H9 (cell line): ENCODE data around the gene IQGAP2. TPM values are rescaled to one million over a fixed set of nuclear protein-coding genes. Genes with fewer than 3 reads are reported as not detected.

Experiments
- DNase-seq: peaks from one replicate; pipeline ENCODE4 v3.0.0-alpha.2; 2017
- H2AFZ ChIP-seq: one replicate; pipeline ENCODE4 v1.6.1; 2013; ENCODE audit warnings: mild to moderate bottlenecking, low read length, control low read depth, moderate library complexity
- H2AK5ac ChIP-seq: 2 replicates; pipeline ENCODE4 v1.6.1; 2013; ENCODE audit warnings: low read length, control low read depth, mixed read lengths; ENCODE audit not compliant: insufficient read length
- H2BK120ac ChIP-seq: one replicate; pipeline ENCODE4 v1.6.1; 2013; ENCODE audit warnings: low read depth, mild to moderate bottlenecking, low read length, control low read depth, inconsistent platforms; ENCODE audit not compliant: poor library complexity, severe bottlenecking
- H2BK12ac ChIP-seq: 2 replicates; pipeline ENCODE4 v1.6.1; 2013; ENCODE audit warnings: low read length, control low read depth, mixed read lengths, low read depth; ENCODE audit not compliant: insufficient read length
- H2BK15ac ChIP-seq: 2 replicates; pipeline ENCODE4 v1.6.1; 2013; ENCODE audit warnings: low read depth, low read length, control low read depth
- H2BK20ac ChIP-seq: one replicate; pipeline ENCODE4 v1.6.1; 2013; ENCODE audit warnings: low read depth, mild to moderate bottlenecking, low read length, control low read depth, inconsistent platforms; ENCODE audit not compliant: poor library complexity, severe bottlenecking
- H2BK5ac ChIP-seq: 2 replicates; pipeline ENCODE4 v1.6.1; 2013; ENCODE audit warnings: low read length, control low read depth, mixed read lengths; ENCODE audit not compliant: insufficient read length
- H3K14ac ChIP-seq: 2 replicates; pipeline ENCODE4 v1.6.1; 2013; ENCODE audit warnings: low read length, control low read depth; ENCODE audit not compliant: insufficient read depth
- H3K18ac ChIP-seq: 2 replicates; pipeline ENCODE4 v1.6.1; 2013; ENCODE audit warnings: low read depth, mild to moderate bottlenecking, mixed read lengths, low read length, control low read depth; ENCODE audit not compliant: insufficient read length
- H3K23ac ChIP-seq: 2 replicates; pipeline ENCODE4 v1.6.1; 2013; ENCODE audit warnings: low read length, control low read depth, mixed read lengths, low read depth; ENCODE audit not compliant: insufficient read length
- H3K23me2 ChIP-seq: 2 replicates; pipeline ENCODE4 v1.6.1; 2013; ENCODE audit warnings: low read depth, mild to moderate bottlenecking, mixed read lengths, low read length, control low read depth; ENCODE audit not compliant: insufficient read length, poor library complexity, severe bottlenecking
- H3K27ac ChIP-seq: 2 replicates; pipeline ENCODE4 v1.5.1; 2013; ENCODE audit warnings: low read length, control low read depth, mixed read lengths, low read depth; ENCODE audit not compliant: insufficient read length
- H3K27me3 ChIP-seq: 2 replicates; pipeline ENCODE4 v1.6.1; 2013; ENCODE audit warnings: low read length, control low read depth, inconsistent platforms; ENCODE audit not compliant: insufficient read depth
- H3K4ac ChIP-seq: 2 replicates; pipeline ENCODE4 v1.6.1; 2013; ENCODE audit warnings: low read depth, mild to moderate bottlenecking, control low read depth, inconsistent platforms, low read length, moderate library complexity
- H3K4me1 ChIP-seq: 2 replicates; pipeline ENCODE4 v1.6.1; 2013; ENCODE audit warnings: low read length, control low read depth, inconsistent platforms; ENCODE audit not compliant: insufficient read depth
- H3K4me2 ChIP-seq: 2 replicates; pipeline ENCODE4 v1.6.1; 2013; ENCODE audit warnings: low read length, control low read depth, mixed read lengths; ENCODE audit not compliant: insufficient read length, insufficient read depth
- H3K56ac ChIP-seq: 2 replicates; pipeline ENCODE4 v1.6.1; 2013; ENCODE audit warnings: low read depth, mild to moderate bottlenecking, mixed read lengths, low read length, control low read depth; ENCODE audit not compliant: insufficient read length
- H3K79me1 ChIP-seq: 2 replicates; pipeline ENCODE4 v1.6.1; 2013; ENCODE audit warnings: low read depth, mild to moderate bottlenecking, moderate library complexity, low read length, control low read depth, inconsistent platforms; ENCODE audit not compliant: insufficient read depth, poor library complexity, severe bottlenecking
- H3K79me2 ChIP-seq: 2 replicates; pipeline ENCODE4 v1.6.1; 2013; ENCODE audit warnings: low read length, control low read depth, inconsistent platforms; ENCODE audit not compliant: insufficient read depth
- H3K9ac ChIP-seq: 2 replicates; pipeline ENCODE4 v1.6.1; 2013; ENCODE audit warnings: low read length, control low read depth, mixed read lengths; ENCODE audit not compliant: insufficient read length; ENCODE audit errors: extremely low read depth
- H3K9me3 ChIP-seq: one replicate; pipeline ENCODE4 v1.6.1; 2013; ENCODE audit warnings: low read depth, low read length, inconsistent platforms; ENCODE audit not compliant: control insufficient read depth
- H3T11ph ChIP-seq: one replicate; pipeline ENCODE4 v1.6.1; 2013; ENCODE audit warnings: mild to moderate bottlenecking, low read length, control low read depth, inconsistent platforms
- H4K20me1 ChIP-seq: one replicate; pipeline ENCODE4 v1.6.1; 2013; ENCODE audit not compliant: control insufficient read depth, insufficient read length, insufficient read depth
- H4K5ac ChIP-seq: 2 replicates; pipeline ENCODE4 v1.6.1; 2013; ENCODE audit warnings: low read depth, mild to moderate bottlenecking, mixed read lengths, low read length, control low read depth; ENCODE audit not compliant: insufficient read length
- H4K8ac ChIP-seq: replicated peaks from 2 replicates; pipeline ENCODE4 v1.6.1; 2013; ENCODE audit warnings: low read length, control low read depth, mixed read lengths, low read depth; ENCODE audit not compliant: insufficient read length
- H4K91ac ChIP-seq: 2 replicates; pipeline ENCODE4 v1.6.1; 2013; ENCODE audit warnings: low read depth, mild to moderate bottlenecking, moderate library complexity, mixed read lengths, low read length, control low read depth; ENCODE audit not compliant: insufficient read length
- H3K27ac Mint-ChIP-seq, 3 experiments: 2 replicates in 2 of 3; 3 replicates in 1 of 3; pipeline ENCODE4 v1.8.0; 2020 to 2021; ENCODE audit warnings: mixed read lengths in 3 of 3, mild to moderate bottlenecking in 1 of 3, moderate library complexity in 1 of 3
- H3K27me3 Mint-ChIP-seq: 2 replicates; pipeline ENCODE4 v1.8.0; 2021; ENCODE audit warnings: low read depth, mild to moderate bottlenecking, moderate library complexity, mixed read lengths
- H3K36me3 Mint-ChIP-seq, 3 experiments: 2 replicates in 2 of 3; 3 replicates in 1 of 3; pipeline ENCODE4 v1.8.0; 2020 to 2021; ENCODE audit warnings: low read depth in 3 of 3, mixed read lengths in 3 of 3; ENCODE audit not compliant: insufficient read depth in 1 of 3
- H3K4me1 Mint-ChIP-seq, 2 experiments: 2 replicates each; pipeline ENCODE4 v1.8.0; 2020; ENCODE audit warnings: mixed read lengths in 2 of 2
- H3K4me3 Mint-ChIP-seq, 2 experiments: 2 replicates in 1 of 2; 3 replicates in 1 of 2; pipeline ENCODE4 v1.8.0; 2020 to 2021; ENCODE audit warnings: mild to moderate bottlenecking in 2 of 2, mixed read lengths in 2 of 2, moderate library complexity in 1 of 2
- H3K9me3 Mint-ChIP-seq, 2 experiments: 2 replicates in 1 of 2; 3 replicates in 1 of 2; pipeline ENCODE4 v1.8.0; 2020; ENCODE audit warnings: mild to moderate bottlenecking in 2 of 2, mixed read lengths in 2 of 2, moderate library complexity in 1 of 2
- CTCF ChIP-seq: fragments of 200-600 bp; sonication (generic); conservative IDR thresholded peaks from 3 replicates; pipeline ENCODE4 v1.8.0; 2021; ENCODE audit warnings: antibody characterized with exemption, mild to moderate bottlenecking
- WGBS: extraction: QIAGEN DNeasy Blood & Tissue Kit; methylation state at CpG from one replicate; pipeline ENCODE4 v1.1.7; 2013; ENCODE audit warnings: missing lambda C conversion rate, low lambda C conversion rate, mixed read lengths; ENCODE audit not compliant: insufficient read length; ENCODE audit errors: extremely low coverage; 5-methylcytosine and 5-hydroxymethylcytosine counted together
- total RNA-seq: library from RNA; stranded (reverse); gene quantifications from 2 replicates; pipeline ENCODE4 v1.2.1, GENCODE V29; 2021

Gene IQGAP2
- total RNA-seq, 1 experiment from 2014 or later = 22.5 TPM

GRCh38 chr5:76532052-76532451, 129.0 kb downstream of the IQGAP2 start:
- no peak overlapping the region for H2BK5ac ChIP-seq
- H3K9ac ChIP-seq = no peak overlapping the region
- no peak overlapping the region for H2BK120ac ChIP-seq
- H2AFZ ChIP-seq = no peak overlapping the region
- H3K4ac ChIP-seq = no peak overlapping the region
- no peak overlapping the region for H3T11ph ChIP-seq
- no peak overlapping the region for H4K8ac ChIP-seq
- no peaks in the 10 kb centered on the region for H3K9me3 ChIP-seq
- peaks cover 5% of the 10 kb centered on the region for H3K79me1 ChIP-seq
- peaks cover 13% of the 10 kb centered on the region for H3K4me1 ChIP-seq
- H3K23ac ChIP-seq = no peak overlapping the region
- no peak overlapping the region for H2BK12ac ChIP-seq
- H4K20me1 ChIP-seq = no peaks in the 10 kb centered on the region
- H4K5ac ChIP-seq = no peak overlapping the region
- no peak overlapping the region for H3K4me2 ChIP-seq
- no peaks in the 10 kb centered on the region for H3K27me3 ChIP-seq
- no peak for DNase-seq
- no CpG with 5 or more reads among the region's 3 CpGs for WGBS
- TF ChIP-seq CTCF = no peak
- Mint-ChIP-seq H3K9me3 (peaks cover 0 to 3% of the 10 kb centered on the region in 2 experiments; a peak in 2 of 5 replicates), H3K4me1 (peaks cover 35 to 36% of the 10 kb centered on the region in 2 experiments), H3K4me3 (no peak overlapping the region), H3K36me3 (peaks cover 0 to 5% (median 4%) of the 10 kb centered on the region in 3 experiments; a peak in 4 of 7 replicates), H3K27ac (no peak overlapping the region), H3K27me3 (no peaks in the 10 kb centered on the region)
- peaks cover 3% of the 10 kb centered on the region for H3K23me2 ChIP-seq
- H3K79me2 ChIP-seq = peaks cover 4% of the 10 kb centered on the region; the same call in 1 of the 2 replicates
- H2BK15ac ChIP-seq = no peak overlapping the region
- no peak overlapping the region for H2BK20ac ChIP-seq
- no peak overlapping the region for H3K56ac ChIP-seq
- no peak overlapping the region for H2AK5ac ChIP-seq
- H3K14ac ChIP-seq = no peak overlapping the region
- no peak overlapping the region for H3K27ac ChIP-seq
- no peak overlapping the region for H3K18ac ChIP-seq
- no peak overlapping the region for H4K91ac ChIP-seq
